H9 (cell line): Measurements from ENCODE around the gene SFXN5. TPM values are rescaled to one million over a fixed set of nuclear protein-coding genes. Genes with fewer than 3 reads are reported as not detected.

ENCODE experiments used
- DNase-seq: peaks from one replicate; pipeline ENCODE4 v3.0.0-alpha.2; 2017
- H2AFZ ChIP-seq: one replicate; pipeline ENCODE4 v1.6.1; 2013; ENCODE audit warnings: mild to moderate bottlenecking, low read length, control low read depth, moderate library complexity
- H2AK5ac ChIP-seq: 2 replicates; pipeline ENCODE4 v1.6.1; 2013; ENCODE audit warnings: low read length, control low read depth, mixed read lengths; ENCODE audit not compliant: insufficient read length
- H2BK120ac ChIP-seq: one replicate; pipeline ENCODE4 v1.6.1; 2013; ENCODE audit warnings: low read depth, mild to moderate bottlenecking, low read length, control low read depth, inconsistent platforms; ENCODE audit not compliant: poor library complexity, severe bottlenecking
- H2BK12ac ChIP-seq: 2 replicates; pipeline ENCODE4 v1.6.1; 2013; ENCODE audit warnings: low read length, control low read depth, mixed read lengths, low read depth; ENCODE audit not compliant: insufficient read length
- H2BK15ac ChIP-seq: 2 replicates; pipeline ENCODE4 v1.6.1; 2013; ENCODE audit warnings: low read depth, low read length, control low read depth
- H2BK20ac ChIP-seq: one replicate; pipeline ENCODE4 v1.6.1; 2013; ENCODE audit warnings: low read depth, mild to moderate bottlenecking, low read length, control low read depth, inconsistent platforms; ENCODE audit not compliant: poor library complexity, severe bottlenecking
- H2BK5ac ChIP-seq: 2 replicates; pipeline ENCODE4 v1.6.1; 2013; ENCODE audit warnings: low read length, control low read depth, mixed read lengths; ENCODE audit not compliant: insufficient read length
- H3K14ac ChIP-seq: 2 replicates; pipeline ENCODE4 v1.6.1; 2013; ENCODE audit warnings: low read length, control low read depth; ENCODE audit not compliant: insufficient read depth
- H3K18ac ChIP-seq: 2 replicates; pipeline ENCODE4 v1.6.1; 2013; ENCODE audit warnings: low read depth, mild to moderate bottlenecking, mixed read lengths, low read length, control low read depth; ENCODE audit not compliant: insufficient read length
- H3K23ac ChIP-seq: 2 replicates; pipeline ENCODE4 v1.6.1; 2013; ENCODE audit warnings: low read length, control low read depth, mixed read lengths, low read depth; ENCODE audit not compliant: insufficient read length
- H3K23me2 ChIP-seq: 2 replicates; pipeline ENCODE4 v1.6.1; 2013; ENCODE audit warnings: low read depth, mild to moderate bottlenecking, mixed read lengths, low read length, control low read depth; ENCODE audit not compliant: insufficient read length, poor library complexity, severe bottlenecking
- H3K27ac ChIP-seq: 2 replicates; pipeline ENCODE4 v1.5.1; 2013; ENCODE audit warnings: low read length, control low read depth, mixed read lengths, low read depth; ENCODE audit not compliant: insufficient read length
- H3K27me3 ChIP-seq: 2 replicates; pipeline ENCODE4 v1.6.1; 2013; ENCODE audit warnings: low read length, control low read depth, inconsistent platforms; ENCODE audit not compliant: insufficient read depth
- H3K4ac ChIP-seq: 2 replicates; pipeline ENCODE4 v1.6.1; 2013; ENCODE audit warnings: low read depth, mild to moderate bottlenecking, control low read depth, inconsistent platforms, low read length, moderate library complexity
- H3K4me1 ChIP-seq: 2 replicates; pipeline ENCODE4 v1.6.1; 2013; ENCODE audit warnings: low read length, control low read depth, inconsistent platforms; ENCODE audit not compliant: insufficient read depth
- H3K4me2 ChIP-seq: 2 replicates; pipeline ENCODE4 v1.6.1; 2013; ENCODE audit warnings: low read length, control low read depth, mixed read lengths; ENCODE audit not compliant: insufficient read length, insufficient read depth
- H3K56ac ChIP-seq: 2 replicates; pipeline ENCODE4 v1.6.1; 2013; ENCODE audit warnings: low read depth, mild to moderate bottlenecking, mixed read lengths, low read length, control low read depth; ENCODE audit not compliant: insufficient read length
- H3K79me1 ChIP-seq: 2 replicates; pipeline ENCODE4 v1.6.1; 2013; ENCODE audit warnings: low read depth, mild to moderate bottlenecking, moderate library complexity, low read length, control low read depth, inconsistent platforms; ENCODE audit not compliant: insufficient read depth, poor library complexity, severe bottlenecking
- H3K79me2 ChIP-seq: 2 replicates; pipeline ENCODE4 v1.6.1; 2013; ENCODE audit warnings: low read length, control low read depth, inconsistent platforms; ENCODE audit not compliant: insufficient read depth
- H3K9ac ChIP-seq: 2 replicates; pipeline ENCODE4 v1.6.1; 2013; ENCODE audit warnings: low read length, control low read depth, mixed read lengths; ENCODE audit not compliant: insufficient read length; ENCODE audit errors: extremely low read depth
- H3K9me3 ChIP-seq: one replicate; pipeline ENCODE4 v1.6.1; 2013; ENCODE audit warnings: low read depth, low read length, inconsistent platforms; ENCODE audit not compliant: control insufficient read depth
- H3T11ph ChIP-seq: one replicate; pipeline ENCODE4 v1.6.1; 2013; ENCODE audit warnings: mild to moderate bottlenecking, low read length, control low read depth, inconsistent platforms
- H4K20me1 ChIP-seq: one replicate; pipeline ENCODE4 v1.6.1; 2013; ENCODE audit not compliant: control insufficient read depth, insufficient read length, insufficient read depth
- H4K5ac ChIP-seq: 2 replicates; pipeline ENCODE4 v1.6.1; 2013; ENCODE audit warnings: low read depth, mild to moderate bottlenecking, mixed read lengths, low read length, control low read depth; ENCODE audit not compliant: insufficient read length
- H4K8ac ChIP-seq: replicated peaks from 2 replicates; pipeline ENCODE4 v1.6.1; 2013; ENCODE audit warnings: low read length, control low read depth, mixed read lengths, low read depth; ENCODE audit not compliant: insufficient read length
- H4K91ac ChIP-seq: 2 replicates; pipeline ENCODE4 v1.6.1; 2013; ENCODE audit warnings: low read depth, mild to moderate bottlenecking, moderate library complexity, mixed read lengths, low read length, control low read depth; ENCODE audit not compliant: insufficient read length
- H3K27ac Mint-ChIP-seq, 3 experiments: 2 replicates in 2 of 3; 3 replicates in 1 of 3; pipeline ENCODE4 v1.8.0; 2020 to 2021; ENCODE audit warnings: mixed read lengths in 3 of 3, mild to moderate bottlenecking in 1 of 3, moderate library complexity in 1 of 3
- H3K27me3 Mint-ChIP-seq: 2 replicates; pipeline ENCODE4 v1.8.0; 2021; ENCODE audit warnings: low read depth, mild to moderate bottlenecking, moderate library complexity, mixed read lengths
- H3K36me3 Mint-ChIP-seq, 3 experiments: 2 replicates in 2 of 3; 3 replicates in 1 of 3; pipeline ENCODE4 v1.8.0; 2020 to 2021; ENCODE audit warnings: low read depth in 3 of 3, mixed read lengths in 3 of 3; ENCODE audit not compliant: insufficient read depth in 1 of 3
- H3K4me1 Mint-ChIP-seq, 2 experiments: 2 replicates each; pipeline ENCODE4 v1.8.0; 2020; ENCODE audit warnings: mixed read lengths in 2 of 2
- H3K4me3 Mint-ChIP-seq, 2 experiments: 2 replicates in 1 of 2; 3 replicates in 1 of 2; pipeline ENCODE4 v1.8.0; 2020 to 2021; ENCODE audit warnings: mild to moderate bottlenecking in 2 of 2, mixed read lengths in 2 of 2, moderate library complexity in 1 of 2
- H3K9me3 Mint-ChIP-seq, 2 experiments: 2 replicates in 1 of 2; 3 replicates in 1 of 2; pipeline ENCODE4 v1.8.0; 2020; ENCODE audit warnings: mild to moderate bottlenecking in 2 of 2, mixed read lengths in 2 of 2, moderate library complexity in 1 of 2
- WGBS: extraction: QIAGEN DNeasy Blood & Tissue Kit; methylation state at CpG from one replicate; pipeline ENCODE4 v1.1.7; 2013; ENCODE audit warnings: missing lambda C conversion rate, low lambda C conversion rate, mixed read lengths; ENCODE audit not compliant: insufficient read length; ENCODE audit errors: extremely low coverage; 5-methylcytosine and 5-hydroxymethylcytosine counted together
- total RNA-seq: library from RNA; stranded (reverse); gene quantifications from 2 replicates; pipeline ENCODE4 v1.2.1, GENCODE V29; 2021
- TF ChIP-seq, protein P1 (sequence below): fragments of 200-600 bp; sonication (generic); conservative IDR thresholded peaks from 3 replicates; pipeline ENCODE4 v1.8.0; 2021; ENCODE audit warnings: antibody characterized with exemption, mild to moderate bottlenecking

Gene SFXN5
- total RNA-seq, 1 experiment from 2014 or later: 30.9 TPM

DNA sequence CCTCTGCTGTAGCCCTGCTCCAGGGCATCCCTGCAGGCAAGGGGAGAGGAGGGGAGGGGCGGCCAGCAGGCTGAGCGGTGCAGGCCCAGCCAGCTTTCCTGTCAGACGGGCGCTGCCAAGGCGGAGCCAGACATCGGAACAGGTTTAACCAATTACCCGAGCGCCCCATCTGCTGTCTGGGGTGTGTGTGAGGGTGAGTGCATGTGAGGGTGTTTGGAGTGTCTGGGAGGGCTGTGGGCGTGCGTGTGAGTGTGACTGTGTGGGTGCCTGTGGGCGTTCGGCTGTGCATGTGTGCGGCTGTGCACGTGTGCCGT is 134.2 kb downstream of the SFXN5 start:
- Histone ChIP-seq H2AK5ac (no peak overlapping the region), H2BK15ac (no peak overlapping the region), H3K9me3 (no peaks in the 10 kb centered on the region), H3K23ac (no peak overlapping the region), H4K91ac (no peak overlapping the region), H2BK120ac (no peak overlapping the region), H3K27ac (no peak overlapping the region), H2AFZ (no peak overlapping the region), H2BK5ac (no peak overlapping the region), H3K79me2 (no peaks in the 10 kb centered on the region), H2BK12ac (no peak overlapping the region), H2BK20ac (no peak overlapping the region), H3K27me3 (no peaks in the 10 kb centered on the region; the same call in 1 of the 2 replicates), H3K4ac (no peak overlapping the region), H3K79me1 (no peaks in the 10 kb centered on the region), H3K14ac (no peak overlapping the region; the same call in 1 of the 2 replicates), H4K8ac (no peak overlapping the region), H3K4me1 (peaks cover 3% of the 10 kb centered on the region; the same call in 1 of the 2 replicates), H3K4me2 (no peak overlapping the region), H3K56ac (no peak overlapping the region), H3K18ac (no peak overlapping the region), H3K9ac (no peak overlapping the region), H4K20me1 (no peaks in the 10 kb centered on the region), H3T11ph (no peak overlapping the region), H3K23me2 (peaks cover under 1% of the 10 kb centered on the region), H4K5ac (no peak overlapping the region)
- Mint-ChIP-seq H3K27ac (no peak overlapping the region), H3K4me1 (peaks cover 41 to 61% of the 10 kb centered on the region in 2 experiments), H3K36me3 (peaks cover 5 to 7% (median 6%) of the 10 kb centered on the region in 3 experiments; a peak in 6 of 7 replicates), H3K27me3 (peaks cover 42% of the 10 kb centered on the region), H3K9me3 (no peaks in the 10 kb centered on the region), H3K4me3 (no peak overlapping the region)
- WGBS: no CpG with 5 or more reads among the region's 15 CpGs
- no peak for DNase-seq
- TF ChIP-seq, protein P1, sequence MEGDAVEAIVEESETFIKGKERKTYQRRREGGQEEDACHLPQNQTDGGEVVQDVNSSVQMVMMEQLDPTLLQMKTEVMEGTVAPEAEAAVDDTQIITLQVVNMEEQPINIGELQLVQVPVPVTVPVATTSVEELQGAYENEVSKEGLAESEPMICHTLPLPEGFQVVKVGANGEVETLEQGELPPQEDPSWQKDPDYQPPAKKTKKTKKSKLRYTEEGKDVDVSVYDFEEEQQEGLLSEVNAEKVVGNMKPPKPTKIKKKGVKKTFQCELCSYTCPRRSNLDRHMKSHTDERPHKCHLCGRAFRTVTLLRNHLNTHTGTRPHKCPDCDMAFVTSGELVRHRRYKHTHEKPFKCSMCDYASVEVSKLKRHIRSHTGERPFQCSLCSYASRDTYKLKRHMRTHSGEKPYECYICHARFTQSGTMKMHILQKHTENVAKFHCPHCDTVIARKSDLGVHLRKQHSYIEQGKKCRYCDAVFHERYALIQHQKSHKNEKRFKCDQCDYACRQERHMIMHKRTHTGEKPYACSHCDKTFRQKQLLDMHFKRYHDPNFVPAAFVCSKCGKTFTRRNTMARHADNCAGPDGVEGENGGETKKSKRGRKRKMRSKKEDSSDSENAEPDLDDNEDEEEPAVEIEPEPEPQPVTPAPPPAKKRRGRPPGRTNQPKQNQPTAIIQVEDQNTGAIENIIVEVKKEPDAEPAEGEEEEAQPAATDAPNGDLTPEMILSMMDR: no peak
